Amniotic epithelial cell (primary cell): ENCODE data around the gene LY6G5C.

Experiments
- DNase-seq: peaks from one replicate; pipeline ENCODE4 v3.0.0-alpha.2; 2010; ENCODE audit warnings: low read depth

LY6G5C gene

GRCh38 chr6:31639449-31639861 lies 41.4 kb downstream of the LY6G5C start:
- no peak for DNase-seq

- DNase-seq = no peak
These were observed 41.8 kb downstream of the LY6G5C start for GRCh38 chr6:31639043-31639442.

GRCh38 chr6:31636698-31637596 lies 43.9 kb downstream of the LY6G5C start:
- DNase-seq = no peak

- no peak for DNase-seq
These were observed 45.8 kb downstream of the LY6G5C start for GRCh38 chr6:31634969-31635575.

GRCh38 chr6:31634131-31634530 lies 46.7 kb downstream of the LY6G5C start:
- DNase-seq = no peak

- no peak for DNase-seq
These were observed 47.4 kb downstream of the LY6G5C start for GRCh38 chr6:31633447-31633846.

- DNase-seq = no peak
These were observed 48.5 kb downstream of the LY6G5C start for GRCh38 chr6:31632279-31632946.

GRCh38 chr6:31631681-31632278 lies 49.1 kb downstream of the LY6G5C start:
- DNase-seq = no peak

- DNase-seq = no peak
These were observed 49.7 kb downstream of the LY6G5C start for GRCh38 chr6:31631209-31631608.

GRCh38 chr6:31630177-31630934 lies 50.5 kb downstream of the LY6G5C start:
- no peak for DNase-seq

- DNase-seq = no peak
These were observed 51.9 kb downstream of the LY6G5C start for GRCh38 chr6:31629014-31629413.

GRCh38 chr6:31627690-31628287 lies 53.1 kb downstream of the LY6G5C start:
- no peak for DNase-seq

- no peak for DNase-seq
These were observed 53.9 kb downstream of the LY6G5C start for GRCh38 chr6:31626952-31627351.
